Endothelial cell (in vitro differentiated cells): ENCODE results near the gene IST1. TPM values are rescaled to one million over a fixed set of nuclear protein-coding genes. Genes with fewer than 3 reads are reported as not detected.
"Not testable (repeated sequence)": the region's sequence is repeated elsewhere in the genome, so short reads cannot be mapped to it uniquely, and the experiment has no call there.

Experiments
- DNase-seq: peaks from one replicate; pipeline ENCODE4 v3.0.0; 2021; ENCODE audit warnings: low spot score
- H3K27ac Mint-ChIP-seq: one replicate; pipeline ENCODE4 v1.8.0; 2021; ENCODE audit warnings: mixed read lengths, inconsistent platforms; ENCODE audit not compliant: unreplicated experiment
- H3K27me3 Mint-ChIP-seq: one replicate; pipeline ENCODE4 v1.8.0; 2021; ENCODE audit warnings: mild to moderate bottlenecking, moderate library complexity, mixed read lengths, inconsistent platforms; ENCODE audit not compliant: unreplicated experiment
- H3K36me3 Mint-ChIP-seq: one replicate; pipeline ENCODE4 v1.8.0; 2021; ENCODE audit warnings: mild to moderate bottlenecking, low read depth, mixed read lengths, inconsistent platforms; ENCODE audit not compliant: unreplicated experiment
- H3K4me1 Mint-ChIP-seq: one replicate; pipeline ENCODE4 v1.8.0; 2021; ENCODE audit warnings: mild to moderate bottlenecking, mixed read lengths, inconsistent platforms; ENCODE audit not compliant: unreplicated experiment
- H3K4me3 Mint-ChIP-seq: one replicate; pipeline ENCODE4 v1.8.0; 2021; ENCODE audit warnings: mild to moderate bottlenecking, mixed read lengths, inconsistent platforms; ENCODE audit not compliant: unreplicated experiment
- H3K9me3 Mint-ChIP-seq: one replicate; pipeline ENCODE4 v1.8.0; 2021; ENCODE audit warnings: mixed read lengths, inconsistent platforms; ENCODE audit not compliant: unreplicated experiment
- CTCF ChIP-seq: fragments of 200-600 bp; sonication (generic); IDR thresholded peaks from one replicate; pipeline ENCODE4 v1.5.0; 2021; ENCODE audit warnings: antibody characterized with exemption; ENCODE audit not compliant: unreplicated experiment
- total RNA-seq: library from RNA; stranded (reverse); fragmentation: NEBNext Ultra II Directional; extraction: Animal tissue kit (Norgen Biotek cat#: 25700); gene quantifications from one replicate; pipeline ENCODE4 v1.2.1, GENCODE V29; 2021; ENCODE audit not compliant: unreplicated experiment

IST1 gene
- total RNA-seq, 1 donor from 2014 or later, result 247 TPM

- TF ChIP-seq CTCF, result no peak
- Mint-ChIP-seq H3K36me3 (peaks cover 1% of the 10 kb centered on the region), H3K4me3 (no peak overlapping the region)
Observed at GRCh38 chr16:71904239-71904638, 8.9 kb downstream of the IST1 start.

GRCh38 chr16:71905765-71906164 lies 10.4 kb downstream of the IST1 start:
- not testable (repeated sequence) for H3K4me1 Mint-ChIP-seq, H3K4me3 Mint-ChIP-seq, H3K27ac Mint-ChIP-seq, H3K9me3 Mint-ChIP-seq, H3K27me3 Mint-ChIP-seq, H3K36me3 Mint-ChIP-seq, DNase-seq

More at GRCh38 chr16:71904239-71904638, 8.9 kb downstream of the IST1 start:
- DNase-seq, result no peak
- Mint-ChIP-seq H3K4me1 (peaks cover 6% of the 10 kb centered on the region), H3K27ac (no peak overlapping the region), H3K27me3 (no peaks in the 10 kb centered on the region), H3K9me3 (no peaks in the 10 kb centered on the region)

- peaks cover 12% of the 10 kb centered on the region for H3K4me1 Mint-ChIP-seq
- no peak overlapping the region for H3K4me3 Mint-ChIP-seq
- DNase-seq, result no peak
- TF ChIP-seq CTCF, result no peak
- H3K27ac Mint-ChIP-seq, result no peak overlapping the region
- no peaks in the 10 kb centered on the region for H3K9me3 Mint-ChIP-seq
- H3K27me3 Mint-ChIP-seq, result peaks cover 1% of the 10 kb centered on the region
- H3K36me3 Mint-ChIP-seq, result peaks cover 9% of the 10 kb centered on the region
Observed at GRCh38 chr16:71911121-71911520, 15.8 kb downstream of the IST1 start.

- Mint-ChIP-seq H3K27me3 (peaks cover 3% of the 10 kb centered on the region), H3K4me1 (peaks cover 19% of the 10 kb centered on the region), H3K4me3 (no peak overlapping the region), H3K9me3 (no peaks in the 10 kb centered on the region), H3K36me3 (peaks cover 22% of the 10 kb centered on the region), H3K27ac (peak overlapping the region; percentile 24)
- no peak for TF ChIP-seq CTCF
- no peak for DNase-seq
Observed at GRCh38 chr16:71912534-71913275, 17.4 kb downstream of the IST1 start.

GRCh38 chr16:71914802-71915201 lies 19.5 kb downstream of the IST1 start:
- Mint-ChIP-seq H3K4me3 (no peak overlapping the region), H3K9me3 (no peaks in the 10 kb centered on the region), H3K27ac (no peak overlapping the region), H3K27me3 (peaks cover 3% of the 10 kb centered on the region), H3K36me3 (peaks cover 37% of the 10 kb centered on the region), H3K4me1 (peaks cover 32% of the 10 kb centered on the region)
- TF ChIP-seq CTCF, result no peak
- DNase-seq, result no peak
